Measurements from ENCODE around the gene LAMA5. TPM values are rescaled to one million over a fixed set of nuclear protein-coding genes. Genes with fewer than 3 reads are reported as not detected.

Gene LAMA5
- polyA plus RNA-seq, 2 of the 4 experiments (the other 2 are of a cell fraction), result 20.4 to 196 TPM

DNA sequence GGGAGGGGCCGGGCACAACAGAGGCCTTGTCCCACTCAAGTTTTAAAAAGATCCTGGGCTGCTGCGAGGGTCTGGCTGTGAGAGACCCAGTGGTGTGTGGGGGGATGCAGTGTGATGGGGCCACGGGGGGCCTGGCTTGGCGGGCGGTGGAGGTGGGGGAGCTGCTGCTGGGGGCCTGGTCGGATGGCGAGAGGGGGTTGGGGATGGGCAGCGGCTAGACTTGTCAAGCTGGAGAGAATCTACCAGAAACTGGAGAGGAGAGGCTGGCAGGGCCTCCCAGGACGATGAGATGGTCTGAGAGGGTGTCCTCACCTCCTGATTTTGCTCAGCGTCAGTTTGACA, 24.9 kb upstream of the LAMA5 start:
- CTCF ChIA-PET, result interaction anchor here (1.7 to 6.0 kb wide), 3 partner anchors 9 to 13 kb away, joined by 7 to 38 read pairs (median 13); no protein-coding TSS in a partner anchor
- no peak overlapping the region for H3K4me3 ChIP-seq
- peaks cover 15% of the 10 kb centered on the region for H3K4me1 ChIP-seq
- no peak overlapping the region for H3K4me2 ChIP-seq
- POLR2A ChIA-PET, result no interaction called here
- DNase-seq (ENCODE audit: low read depth in 1 of 2, low spot score in 1 of 2) (no peak), FAIRE-seq (no peak), ATAC-seq (no peak)
- 93% methylated on average over 7 of the region's 10 CpGs for WGBS (ENCODE audit: missing lambda C conversion rate)
- no peaks in the 10 kb centered on the region for H3K9me3 ChIP-seq
- no peak overlapping the region for H3K27ac ChIP-seq
- TF ChIP-seq ZSCAN20 (CRISPR knock-in tag; IDR thresholded peaks at IDR 0.05), result no peak
- TF ChIP-seq SMC3 (IDR thresholded peaks at IDR 0.05), result no peak
- no peak for TF ChIP-seq JUN (IDR thresholded peaks at IDR 0.05)
- no peak for TF ChIP-seq NFE2L2 (conservative IDR thresholded peaks at IDR 0.05; ENCODE audit: low read length)
- TF ChIP-seq FOSB (CRISPR knock-in tag; IDR thresholded peaks at IDR 0.05), result no peak
- TF ChIP-seq, protein P1, sequence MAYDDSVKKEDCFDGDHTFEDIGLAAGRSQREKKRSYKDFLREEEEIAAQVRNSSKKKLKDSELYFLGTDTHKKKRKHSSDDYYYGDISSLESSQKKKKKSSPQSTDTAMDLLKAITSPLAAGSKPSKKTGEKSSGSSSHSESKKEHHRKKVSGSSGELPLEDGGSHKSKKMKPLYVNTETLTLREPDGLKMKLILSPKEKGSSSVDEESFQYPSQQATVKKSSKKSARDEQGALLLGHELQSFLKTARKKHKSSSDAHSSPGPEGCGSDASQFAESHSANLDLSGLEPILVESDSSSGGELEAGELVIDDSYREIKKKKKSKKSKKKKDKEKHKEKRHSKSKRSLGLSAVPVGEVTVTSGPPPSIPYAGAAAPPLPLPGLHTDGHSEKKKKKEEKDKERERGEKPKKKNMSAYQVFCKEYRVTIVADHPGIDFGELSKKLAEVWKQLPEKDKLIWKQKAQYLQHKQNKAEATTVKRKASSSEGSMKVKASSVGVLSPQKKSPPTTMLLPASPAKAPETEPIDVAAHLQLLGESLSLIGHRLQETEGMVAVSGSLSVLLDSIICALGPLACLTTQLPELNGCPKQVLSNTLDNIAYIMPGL (CRISPR knock-in tag; IDR thresholded peaks at IDR 0.05; ENCODE audit: borderline replicate concordance), result no peak
- TF ChIP-seq HDAC2 (IDR thresholded peaks at IDR 0.05), result no peak
- no peak for TF ChIP-seq ZFP36 (IDR thresholded peaks at IDR 0.05; ENCODE audit: borderline replicate concordance, partially characterized antibody)
- TF ChIP-seq NPAS2 (CRISPR knock-in tag; IDR thresholded peaks at IDR 0.05; ENCODE audit: borderline replicate concordance), result no peak
- no peak for TF ChIP-seq HOXA7 (CRISPR knock-in tag; IDR thresholded peaks at IDR 0.05)
- no peak for TF ChIP-seq RNF2 (IDR thresholded peaks at IDR 0.05; ENCODE audit: borderline replicate concordance, low read depth)
- TF ChIP-seq, protein P2, sequence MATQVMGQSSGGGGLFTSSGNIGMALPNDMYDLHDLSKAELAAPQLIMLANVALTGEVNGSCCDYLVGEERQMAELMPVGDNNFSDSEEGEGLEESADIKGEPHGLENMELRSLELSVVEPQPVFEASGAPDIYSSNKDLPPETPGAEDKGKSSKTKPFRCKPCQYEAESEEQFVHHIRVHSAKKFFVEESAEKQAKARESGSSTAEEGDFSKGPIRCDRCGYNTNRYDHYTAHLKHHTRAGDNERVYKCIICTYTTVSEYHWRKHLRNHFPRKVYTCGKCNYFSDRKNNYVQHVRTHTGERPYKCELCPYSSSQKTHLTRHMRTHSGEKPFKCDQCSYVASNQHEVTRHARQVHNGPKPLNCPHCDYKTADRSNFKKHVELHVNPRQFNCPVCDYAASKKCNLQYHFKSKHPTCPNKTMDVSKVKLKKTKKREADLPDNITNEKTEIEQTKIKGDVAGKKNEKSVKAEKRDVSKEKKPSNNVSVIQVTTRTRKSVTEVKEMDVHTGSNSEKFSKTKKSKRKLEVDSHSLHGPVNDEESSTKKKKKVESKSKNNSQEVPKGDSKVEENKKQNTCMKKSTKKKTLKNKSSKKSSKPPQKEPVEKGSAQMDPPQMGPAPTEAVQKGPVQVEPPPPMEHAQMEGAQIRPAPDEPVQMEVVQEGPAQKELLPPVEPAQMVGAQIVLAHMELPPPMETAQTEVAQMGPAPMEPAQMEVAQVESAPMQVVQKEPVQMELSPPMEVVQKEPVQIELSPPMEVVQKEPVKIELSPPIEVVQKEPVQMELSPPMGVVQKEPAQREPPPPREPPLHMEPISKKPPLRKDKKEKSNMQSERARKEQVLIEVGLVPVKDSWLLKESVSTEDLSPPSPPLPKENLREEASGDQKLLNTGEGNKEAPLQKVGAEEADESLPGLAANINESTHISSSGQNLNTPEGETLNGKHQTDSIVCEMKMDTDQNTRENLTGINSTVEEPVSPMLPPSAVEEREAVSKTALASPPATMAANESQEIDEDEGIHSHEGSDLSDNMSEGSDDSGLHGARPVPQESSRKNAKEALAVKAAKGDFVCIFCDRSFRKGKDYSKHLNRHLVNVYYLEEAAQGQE (IDR thresholded peaks at IDR 0.05), result no peak
- no peak for TF ChIP-seq KDM5A (IDR thresholded peaks at IDR 0.05)
- TF ChIP-seq HOXB5 (CRISPR knock-in tag; IDR thresholded peaks at IDR 0.05), result no peak
- TF ChIP-seq HEYL (CRISPR knock-in tag; IDR thresholded peaks at IDR 0.05), result no peak

DNA sequence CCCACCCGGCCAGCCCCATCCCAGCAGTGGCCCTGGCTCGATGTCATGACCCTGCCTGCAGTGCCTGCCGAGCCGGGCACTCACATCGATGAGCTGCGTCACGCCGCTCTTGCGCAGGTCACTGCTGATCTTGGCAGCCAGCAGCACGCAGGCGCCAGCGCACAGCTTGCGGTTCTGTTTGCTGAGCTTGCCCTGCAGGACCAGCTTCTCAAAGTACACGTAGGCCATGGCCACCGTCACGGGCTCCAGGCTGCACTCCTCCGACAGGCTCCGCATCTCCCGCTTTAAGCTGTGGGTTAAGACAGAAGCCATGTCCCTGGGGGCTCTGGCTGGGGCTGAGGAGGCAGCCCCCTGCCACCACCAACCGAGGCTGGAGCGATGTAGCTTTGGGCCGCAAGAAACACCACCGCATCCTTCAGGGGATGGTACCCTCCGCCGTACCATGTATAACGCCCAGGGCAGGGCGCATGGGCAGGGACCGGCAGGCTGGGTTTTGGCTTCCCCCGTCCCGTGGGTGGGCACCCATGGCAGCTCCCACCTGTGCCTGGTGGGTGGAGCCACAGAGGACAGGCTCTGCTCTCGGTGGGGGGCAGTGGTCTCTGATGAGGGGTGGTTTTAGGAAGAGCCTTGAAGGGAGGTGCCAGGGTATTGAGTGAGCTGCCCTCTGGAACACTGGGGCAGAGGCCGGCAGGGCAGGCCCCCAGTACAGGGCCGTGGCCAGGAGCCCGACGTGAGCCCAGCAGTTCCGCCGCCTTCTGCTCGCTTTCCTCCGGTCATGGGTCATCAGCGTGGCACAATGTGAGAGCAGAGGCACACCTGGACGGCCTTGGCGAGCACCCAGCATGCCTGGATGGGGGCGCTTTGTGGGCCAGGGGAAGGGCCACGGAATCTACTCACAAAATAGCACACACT, 24.3 kb upstream of the LAMA5 start:
- Histone ChIP-seq H3K4me3 (no peak overlapping the region), H3K9me3 (no peaks in the 10 kb centered on the region), H3K27ac (no peak overlapping the region), H3K4me1 (peaks cover 15% of the 10 kb centered on the region), H3K4me2 (no peak overlapping the region)
- ChIA-PET POLR2A (no interaction called here), CTCF (interaction anchor here (0.8 to 6.0 kb wide), 7 partner anchors 9 to 109 kb away, joined by 3 to 38 read pairs (median 5); partner anchors contain the start of gene ADRM1)
- ATAC-seq (no peak), FAIRE-seq (no peak), DNase-seq (ENCODE audit: low read depth in 1 of 2, low spot score in 1 of 2) (no peak)
- TF ChIP-seq SREBF2 (IDR thresholded peaks at IDR 0.05) (no peak), POLR2A (IDR thresholded peaks at IDR 0.05; ENCODE audit: low read length) (no peak), ZC3H11A (IDR thresholded peaks at IDR 0.05) (no peak), NR3C1 (IDR thresholded peaks at IDR 0.05) (no peak), HOXA7 (CRISPR knock-in tag; IDR thresholded peaks at IDR 0.05) (no peak), SMC3 (IDR thresholded peaks at IDR 0.05) (no peak), KDM1A (IDR thresholded peaks at IDR 0.05; ENCODE audit: low read depth) (no peak)
- TF ChIP-seq, protein P3, sequence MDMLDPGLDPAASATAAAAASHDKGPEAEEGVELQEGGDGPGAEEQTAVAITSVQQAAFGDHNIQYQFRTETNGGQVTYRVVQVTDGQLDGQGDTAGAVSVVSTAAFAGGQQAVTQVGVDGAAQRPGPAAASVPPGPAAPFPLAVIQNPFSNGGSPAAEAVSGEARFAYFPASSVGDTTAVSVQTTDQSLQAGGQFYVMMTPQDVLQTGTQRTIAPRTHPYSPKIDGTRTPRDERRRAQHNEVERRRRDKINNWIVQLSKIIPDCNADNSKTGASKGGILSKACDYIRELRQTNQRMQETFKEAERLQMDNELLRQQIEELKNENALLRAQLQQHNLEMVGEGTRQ (IDR thresholded peaks at IDR 0.05), result no peak
- WGBS (ENCODE audit: missing lambda C conversion rate), result 96% methylated on average over 32 of the region's 44 CpGs

Measured in A549 (cell line).